DMS53 (cell line): ENCODE measurements around the gene PPIL6.

Experiments
- DNase-seq: peaks from one replicate; lab custom pipeline; 2025; lab: John Stamatoyannopoulos, UW

Gene PPIL6

DNA sequence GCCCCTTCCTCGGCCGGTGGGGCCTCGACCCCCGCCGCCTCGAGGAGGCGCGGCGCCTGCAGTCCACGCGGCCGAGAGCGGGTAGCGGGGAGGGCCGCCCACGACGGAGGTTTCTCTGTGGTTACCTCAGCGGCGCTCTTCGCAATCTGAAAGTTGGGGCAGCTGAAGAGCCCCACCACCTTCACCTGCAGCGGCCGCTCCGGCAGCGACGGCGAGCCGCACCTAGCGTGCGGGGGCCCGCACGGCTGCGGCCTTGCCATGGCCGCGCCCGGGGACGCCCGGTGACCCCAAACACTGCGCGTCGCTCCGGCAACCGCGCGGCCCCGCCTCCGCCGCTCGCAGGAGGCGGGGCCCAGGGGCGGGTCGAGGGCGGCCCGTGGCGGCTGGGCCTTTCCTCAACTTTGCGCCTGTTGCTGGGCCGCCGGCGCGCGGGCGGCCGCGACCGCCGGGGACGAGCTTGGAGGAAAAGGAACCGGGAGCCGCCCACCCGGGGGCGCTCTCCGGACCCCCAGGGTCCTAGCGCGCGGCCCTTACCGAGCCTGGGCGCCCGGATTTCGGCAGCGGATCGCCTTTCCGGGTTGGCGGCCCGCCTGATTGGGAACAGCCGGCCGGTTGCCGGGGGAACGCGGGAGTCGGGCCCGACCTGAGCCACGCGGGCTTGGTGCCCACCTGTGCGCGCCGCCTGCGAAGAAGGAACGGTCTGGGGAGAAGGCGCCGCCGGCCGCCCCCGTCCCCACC lies at the start of gene PPIL6, which contains the start of gene SMPD2:
Gene PPIL6, minus strand, starts transcription at position 298 of the 738 bp plus-strand sequence. Its CDS starts 38 bp downstream, at position 260.
Gene SMPD2, plus strand, starts transcription at position 394 of the 738 bp plus-strand sequence. CDS start 398 bp downstream, outside the sequence.
- peak; percentile 90 for DNase-seq

DNA sequence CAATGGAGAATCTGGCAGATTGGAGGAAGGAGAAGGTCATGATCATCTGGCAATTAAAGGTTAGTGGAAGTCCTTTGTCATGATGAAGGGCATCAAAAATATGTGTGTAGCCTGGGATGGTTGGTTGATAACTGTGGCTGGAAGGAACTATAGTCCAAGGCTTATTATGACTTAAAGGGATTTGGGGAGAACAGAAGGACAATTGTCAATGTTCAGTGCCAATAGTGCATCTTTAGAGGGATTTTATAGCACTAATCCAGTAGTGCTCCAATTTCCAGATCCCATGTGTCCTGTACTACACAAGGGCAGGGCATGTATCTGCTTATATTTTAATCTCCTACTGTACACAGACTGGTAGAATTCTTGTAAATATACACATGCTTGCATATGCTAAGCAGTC lies 47.6 kb upstream of the PPIL6 start:
- no peak for DNase-seq

DNA sequence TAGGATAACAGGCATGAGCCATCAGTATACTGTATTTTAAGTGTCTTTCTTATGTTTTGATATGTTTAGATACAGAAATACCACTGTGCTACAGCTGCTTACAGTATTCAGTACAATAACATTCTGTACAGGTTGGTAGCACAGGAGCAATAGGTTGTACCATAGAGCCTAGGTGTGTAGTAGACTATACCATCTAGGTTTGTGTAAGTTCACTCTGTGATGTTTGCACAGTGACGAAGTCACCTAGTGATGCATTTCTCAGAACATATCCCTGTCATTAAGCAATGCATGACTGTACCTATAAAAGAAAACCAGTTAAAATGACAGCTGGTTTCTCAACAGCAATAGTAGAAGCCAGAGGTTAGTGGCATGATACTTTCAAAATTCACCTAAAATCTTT lies 45.6 kb upstream of the PPIL6 start:
- peak; percentile 82 for DNase-seq

DNA sequence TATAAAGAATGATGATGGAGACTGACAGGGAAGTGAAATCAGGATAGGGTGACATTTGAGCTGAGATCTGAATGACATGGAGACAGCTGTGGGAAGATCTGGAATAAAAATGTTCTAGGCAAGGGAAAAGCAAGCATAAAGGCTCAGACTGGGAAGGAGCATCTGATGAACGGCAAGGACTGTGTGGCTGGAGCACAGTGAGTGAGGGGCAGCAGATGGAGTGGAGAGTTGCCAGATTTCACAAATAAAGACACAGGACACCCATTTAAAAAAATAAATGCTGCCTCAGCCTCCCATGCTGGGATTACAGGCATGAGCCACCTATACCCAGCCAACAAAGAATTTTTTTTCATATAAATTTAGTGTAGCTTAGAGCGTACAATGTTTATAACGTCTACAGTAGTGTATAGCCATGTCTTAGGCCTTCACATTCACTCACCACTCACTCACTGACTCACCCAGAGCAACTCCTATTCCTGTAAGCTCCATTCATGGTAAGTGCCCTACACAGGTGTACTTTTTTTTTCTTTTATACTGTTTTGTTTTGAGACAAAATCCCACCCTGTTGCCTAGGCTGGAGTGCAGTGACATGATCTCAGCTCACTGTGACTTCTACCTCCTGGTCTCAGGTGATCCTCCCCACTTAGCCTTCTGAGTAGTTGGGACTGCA lies 45.0 kb upstream of the PPIL6 start:
- no peak for DNase-seq

DNA sequence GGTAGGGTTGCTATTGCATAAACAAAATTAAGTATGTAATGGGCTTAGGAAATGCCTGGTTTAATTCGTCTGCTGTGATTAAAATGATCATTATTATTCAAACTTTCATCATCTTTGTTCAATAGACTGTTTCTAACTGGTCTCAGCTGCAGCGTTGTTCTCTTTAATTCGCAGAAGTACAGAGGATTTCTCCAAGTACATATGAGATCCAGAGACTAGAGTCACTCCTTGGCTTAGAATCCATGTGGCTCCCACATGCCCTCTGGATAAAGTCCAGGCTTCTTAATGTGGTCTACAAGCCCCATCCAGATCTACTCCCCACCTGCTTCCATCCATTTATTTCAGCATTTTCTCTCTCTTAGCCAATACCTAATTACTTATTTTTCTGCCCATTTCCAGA lies 43.7 kb upstream of the PPIL6 start:
- no peak for DNase-seq

DNA sequence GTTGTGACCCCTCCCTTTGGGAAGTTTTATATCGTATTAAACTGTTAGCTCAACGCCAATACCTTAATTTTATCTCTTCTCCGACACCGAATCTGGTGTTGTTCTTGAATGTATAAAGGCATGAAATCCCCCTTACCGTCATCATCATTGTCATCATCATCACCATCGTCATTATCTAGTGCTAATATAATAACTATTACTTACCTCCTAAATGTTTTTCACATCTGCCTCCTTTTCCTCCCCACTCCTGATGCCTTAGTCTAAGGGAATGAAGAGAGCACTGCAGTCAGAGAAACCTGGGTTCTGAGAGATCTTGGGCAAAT lies 43.3 kb upstream of the PPIL6 start:
- DNase-seq: no peak

DNA sequence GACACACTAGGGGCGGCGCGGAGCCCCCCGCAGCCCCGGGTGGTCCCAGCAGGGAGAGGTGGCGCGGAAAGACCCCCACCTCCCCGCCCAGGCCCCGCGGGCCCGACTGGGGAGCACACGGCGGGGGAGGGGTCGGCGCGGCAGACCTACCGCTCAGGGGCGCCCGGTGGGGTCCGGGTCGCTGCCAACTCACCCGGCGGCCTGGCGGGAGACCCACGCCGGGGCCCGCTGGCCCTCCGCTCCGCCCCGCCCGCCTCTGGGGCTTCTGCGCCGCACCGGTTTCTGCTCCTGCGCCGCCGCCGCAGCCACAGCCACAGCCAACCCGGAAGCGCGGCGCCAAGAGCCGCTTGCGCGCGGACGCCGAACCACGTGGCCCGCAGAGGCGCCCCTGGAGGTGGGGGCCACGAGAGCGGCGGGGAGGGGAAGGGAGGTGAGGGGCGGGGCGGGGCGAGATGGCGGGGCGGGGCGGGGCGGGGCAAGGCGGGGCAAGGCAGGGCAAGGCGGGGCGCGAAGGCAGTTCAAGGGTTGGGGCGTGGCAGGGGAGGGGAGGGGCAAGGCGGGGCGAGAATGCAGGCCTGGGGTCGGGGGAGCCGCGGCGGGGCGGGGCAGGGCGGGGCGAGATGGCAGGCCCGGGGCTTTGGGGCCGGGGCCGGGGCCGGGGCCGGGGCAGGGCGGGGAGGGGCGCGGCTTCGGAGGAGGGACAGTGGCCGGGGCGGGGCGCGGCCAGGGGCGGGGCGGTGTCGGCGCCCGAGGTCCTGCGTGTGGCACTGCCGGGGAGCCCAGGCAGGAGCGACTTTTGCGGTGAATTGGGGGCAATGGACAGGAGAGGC lies 42.7 kb upstream of the PPIL6 start, which contains the start of gene ZBTB24:
Gene ZBTB24, minus strand, starts transcription at position 315 of the 830 bp plus-strand sequence. CDS start 1,193 bp downstream, outside the sequence.
- DNase-seq: peak; percentile 95

DNA sequence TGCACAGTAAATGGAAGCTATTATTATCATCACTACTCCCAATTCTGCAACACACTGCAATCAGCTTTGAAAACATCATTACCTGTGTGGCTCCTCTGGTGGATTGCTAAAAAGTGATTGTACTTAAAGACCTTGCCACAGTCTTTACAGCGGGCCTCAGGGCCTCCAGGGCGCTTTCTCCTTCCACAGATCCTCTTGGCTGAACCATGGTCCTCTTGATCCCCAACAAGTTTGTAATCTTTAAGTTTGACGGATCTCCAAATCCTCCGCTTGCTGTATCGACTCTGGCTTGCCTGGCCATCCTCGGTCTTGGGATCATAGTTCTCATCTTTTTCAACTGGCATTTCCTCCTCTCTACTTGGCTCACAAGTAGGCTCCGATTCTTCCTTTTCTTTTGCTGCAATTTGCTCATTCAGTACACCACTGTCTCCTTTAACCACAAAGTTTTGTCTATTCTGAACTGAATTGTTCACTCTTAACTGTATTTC lies 40.6 kb upstream of the PPIL6 start:
- DNase-seq: no peak

DNA sequence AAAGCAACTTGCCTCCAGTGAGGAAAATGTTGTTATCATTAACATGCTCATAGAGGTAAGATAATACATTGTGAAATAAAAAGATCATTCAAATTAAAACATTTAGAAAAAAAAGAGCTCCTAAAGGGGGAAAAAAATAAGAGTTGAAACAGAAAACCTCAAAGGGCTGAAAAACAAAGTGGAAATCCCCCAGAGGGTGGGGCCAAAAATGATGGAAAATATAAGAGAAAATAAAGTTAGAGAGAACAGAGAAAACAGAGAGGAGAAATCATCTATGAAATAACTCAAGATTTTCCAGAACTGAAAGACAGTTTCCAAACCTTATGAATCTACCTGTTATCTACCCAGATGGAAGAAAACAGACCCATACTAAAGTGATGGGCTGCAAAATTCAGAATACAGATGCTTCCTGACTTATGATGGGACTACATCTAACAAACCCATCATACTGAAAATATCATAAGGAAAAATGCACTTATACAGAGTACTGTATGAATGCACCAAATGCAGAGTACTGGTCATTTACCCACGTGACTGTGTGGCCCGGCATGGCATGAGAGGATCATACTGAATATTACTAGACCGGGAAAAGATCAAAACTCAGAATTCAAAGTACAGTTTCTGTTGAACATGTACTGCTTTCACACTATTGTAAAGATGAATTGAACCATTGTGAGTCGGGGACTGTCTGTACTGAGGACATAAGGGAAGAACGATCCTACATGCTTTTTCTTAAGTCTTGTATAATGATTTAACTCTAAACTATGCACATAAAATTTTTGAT lies 38.6 kb upstream of the PPIL6 start:
- no peak for DNase-seq

DNA sequence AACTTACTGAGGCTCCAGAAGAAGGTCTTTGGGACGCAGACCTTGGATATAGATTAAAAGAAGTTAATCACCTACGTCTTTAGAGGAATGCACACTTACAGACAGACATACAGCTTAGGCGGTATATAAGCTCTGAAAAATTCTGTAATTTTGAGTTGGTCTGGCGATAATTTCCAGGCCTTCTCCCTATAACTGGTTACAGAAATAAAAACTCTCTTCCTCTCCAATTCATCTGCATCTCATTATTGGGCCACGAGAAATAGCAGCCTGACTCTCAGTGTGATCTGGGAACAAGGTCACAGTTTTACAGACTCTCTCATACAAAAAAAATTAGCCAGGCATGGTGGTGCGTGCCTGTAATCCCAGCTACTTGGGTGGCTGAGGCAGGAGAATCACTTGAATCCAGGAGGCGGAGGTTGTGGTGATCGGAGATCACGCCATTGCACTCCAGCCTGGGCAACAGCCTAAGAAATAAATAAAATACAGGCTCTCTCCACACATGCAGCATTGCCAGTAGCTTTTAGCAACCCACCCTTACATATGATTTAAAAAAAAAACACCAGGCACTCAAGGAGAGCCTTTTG lies 37.9 kb upstream of the PPIL6 start:
- DNase-seq: no peak

DNA sequence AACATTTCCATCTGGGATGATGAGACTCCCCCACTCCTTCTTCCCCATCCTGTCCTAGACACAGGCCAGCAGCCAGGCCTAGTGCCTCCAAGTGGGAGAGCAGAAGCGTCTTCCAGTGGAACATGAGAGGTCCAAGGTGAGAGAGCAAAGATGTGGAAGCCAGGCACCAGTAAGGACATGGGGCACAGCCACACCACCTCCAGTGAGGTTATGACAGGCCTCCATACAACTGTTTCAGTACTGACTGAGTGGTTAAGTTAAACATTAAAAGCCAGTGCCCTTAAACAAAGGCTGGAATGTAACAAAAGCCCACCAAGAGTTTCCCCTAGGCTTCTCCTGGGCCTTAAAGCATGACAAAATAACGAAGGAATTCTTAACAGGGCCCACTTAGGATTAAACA lies 37.3 kb upstream of the PPIL6 start:
- no peak for DNase-seq

DNA sequence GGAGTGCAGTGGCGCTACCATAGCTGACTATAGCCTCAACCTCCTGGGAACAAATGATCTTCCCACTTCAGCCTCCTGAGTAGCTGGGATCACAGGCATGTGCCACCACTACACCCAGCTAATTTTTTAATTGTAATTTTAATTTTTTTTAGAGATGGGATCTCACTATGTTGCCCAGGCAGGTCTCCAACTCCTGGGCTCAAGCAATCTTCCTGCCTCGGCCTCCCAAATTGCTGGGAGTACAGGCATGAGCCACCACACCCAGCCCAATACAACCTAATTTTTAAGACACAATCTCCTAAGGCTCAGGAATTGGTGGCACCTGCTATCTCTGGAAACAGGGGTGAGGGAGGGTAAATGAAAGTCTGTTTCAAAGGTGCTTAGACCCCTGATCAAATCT lies 36.8 kb upstream of the PPIL6 start:
- DNase-seq: no peak

DNA sequence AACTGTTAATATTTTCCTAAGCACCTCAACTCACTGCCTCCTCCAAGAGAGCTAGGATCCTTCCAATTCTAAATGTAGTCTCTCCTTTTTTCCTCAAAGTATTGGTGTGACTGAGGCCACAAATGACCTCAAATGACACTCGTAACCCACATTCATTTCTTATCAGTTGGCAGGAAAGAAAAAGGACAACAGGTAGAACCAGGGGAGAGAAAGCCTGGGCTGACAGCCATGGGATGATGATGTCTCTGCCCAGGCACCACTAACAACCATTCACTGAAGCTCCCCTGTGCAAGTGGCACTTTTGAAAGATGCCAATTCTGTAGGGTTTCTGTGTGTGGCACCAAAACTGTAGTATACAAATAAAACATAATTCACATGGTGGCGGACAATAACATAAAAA lies 35.2 kb upstream of the PPIL6 start:
- DNase-seq: no peak

DNA sequence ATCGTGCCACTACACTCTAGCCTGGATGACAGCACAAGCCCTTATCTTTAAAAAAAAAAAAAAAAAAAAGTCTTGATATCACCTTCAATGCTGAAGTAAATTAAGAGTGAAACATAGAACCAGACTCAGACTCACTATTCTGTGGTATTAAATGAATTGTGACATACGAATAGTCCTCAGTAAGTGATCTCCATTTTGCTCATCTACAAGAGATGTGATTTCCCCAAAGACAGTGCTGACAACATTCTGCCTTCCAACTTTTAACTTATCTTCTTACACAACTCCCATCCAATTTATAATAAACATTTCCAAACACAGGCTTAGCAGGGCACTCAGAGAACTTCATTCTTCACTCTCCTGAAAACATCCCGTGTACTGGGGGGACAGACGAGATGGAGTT lies 34.6 kb upstream of the PPIL6 start:
- DNase-seq: no peak

DNA sequence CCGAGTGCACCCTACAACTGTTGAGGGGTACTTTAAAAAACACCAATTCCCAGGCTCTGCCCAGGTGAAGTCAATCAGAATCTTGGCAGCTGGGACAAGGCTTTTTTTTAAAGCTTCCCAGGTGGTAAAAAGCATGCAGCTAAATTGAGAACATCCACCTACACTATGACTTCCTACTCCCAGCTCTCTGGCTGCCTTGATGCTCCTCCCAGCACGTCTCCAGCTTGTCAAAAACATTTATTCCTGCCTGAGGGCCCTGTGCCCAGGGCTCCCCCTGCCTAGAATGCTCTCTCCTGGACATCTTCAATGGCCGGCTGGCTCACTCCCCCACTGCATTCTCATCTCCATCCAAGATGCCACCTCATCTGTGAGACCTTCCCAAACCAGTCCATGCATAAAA lies 32.7 kb upstream of the PPIL6 start:
- no peak for DNase-seq

DNA sequence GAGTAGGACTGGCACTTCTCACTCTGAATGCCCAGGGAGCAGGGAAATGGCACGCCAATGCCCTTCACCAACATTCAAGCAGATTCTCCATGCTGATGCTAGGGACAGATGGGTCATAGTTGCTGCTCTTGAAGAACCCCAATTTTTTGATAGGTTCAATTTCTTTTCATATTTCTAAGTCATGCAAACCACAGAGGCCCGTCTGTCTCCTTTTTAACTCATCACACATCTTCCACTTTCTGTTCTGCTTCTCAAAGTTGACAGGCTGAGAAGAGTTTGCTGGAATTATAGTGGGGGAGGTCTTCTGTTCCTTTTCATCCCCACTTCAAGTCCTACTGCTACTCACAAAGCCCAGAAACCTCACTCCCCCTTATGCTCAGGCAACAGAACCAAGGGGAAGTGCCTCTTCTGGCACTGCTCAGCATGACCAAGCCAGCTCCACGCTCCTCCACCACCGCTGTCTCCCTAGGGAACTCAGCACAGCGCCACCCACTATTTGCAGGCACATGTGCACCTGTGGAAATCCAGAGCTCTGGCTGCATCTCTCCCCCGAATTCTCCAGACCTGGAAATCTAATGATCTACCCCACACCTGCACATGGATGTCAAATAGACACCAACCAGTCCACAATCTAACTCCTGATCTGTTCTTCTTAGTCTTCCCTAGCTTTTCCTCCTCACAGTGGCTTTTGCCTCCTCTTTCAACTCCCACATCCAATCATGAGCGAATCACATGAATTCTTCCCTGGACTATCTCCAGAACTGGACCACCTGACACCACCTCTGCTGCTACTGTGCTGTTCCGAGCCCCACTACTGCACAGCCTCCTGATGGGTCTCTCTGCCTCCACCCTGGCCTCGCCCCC lies 31.9 kb upstream of the PPIL6 start:
- DNase-seq: no peak

DNA sequence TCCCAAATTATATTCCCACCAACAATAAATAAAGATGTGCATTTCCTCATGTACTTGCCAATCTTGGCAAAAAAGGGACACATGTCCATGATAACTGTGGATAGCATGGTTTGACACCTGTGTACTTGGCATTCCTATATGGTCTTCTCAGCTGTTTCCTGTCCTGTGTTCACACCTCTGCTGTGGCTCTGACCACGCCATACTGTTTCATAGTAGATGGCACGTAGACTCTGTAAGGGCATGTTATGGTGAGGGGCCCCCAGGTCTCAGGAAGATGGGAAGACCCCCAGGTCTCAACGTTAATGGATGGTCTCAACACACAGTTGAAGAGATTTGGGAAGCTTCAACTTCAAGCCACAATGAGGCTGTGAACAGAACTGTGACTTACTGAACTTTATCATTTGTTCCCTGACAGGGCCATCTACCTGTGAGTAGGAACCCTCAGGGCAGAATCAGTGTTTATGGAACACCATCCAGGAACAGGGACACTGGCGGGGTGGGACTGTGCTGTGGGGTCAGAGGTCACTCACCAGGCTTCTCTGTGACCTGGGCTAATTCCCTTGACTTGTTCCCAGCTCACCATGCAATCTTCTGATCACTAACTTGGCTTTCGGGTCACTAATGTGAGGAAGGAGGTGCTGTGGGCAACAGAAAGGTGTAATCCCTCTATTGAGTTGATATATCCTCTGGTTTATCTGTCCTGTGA lies 30.8 kb upstream of the PPIL6 start:
- no peak for DNase-seq

DNA sequence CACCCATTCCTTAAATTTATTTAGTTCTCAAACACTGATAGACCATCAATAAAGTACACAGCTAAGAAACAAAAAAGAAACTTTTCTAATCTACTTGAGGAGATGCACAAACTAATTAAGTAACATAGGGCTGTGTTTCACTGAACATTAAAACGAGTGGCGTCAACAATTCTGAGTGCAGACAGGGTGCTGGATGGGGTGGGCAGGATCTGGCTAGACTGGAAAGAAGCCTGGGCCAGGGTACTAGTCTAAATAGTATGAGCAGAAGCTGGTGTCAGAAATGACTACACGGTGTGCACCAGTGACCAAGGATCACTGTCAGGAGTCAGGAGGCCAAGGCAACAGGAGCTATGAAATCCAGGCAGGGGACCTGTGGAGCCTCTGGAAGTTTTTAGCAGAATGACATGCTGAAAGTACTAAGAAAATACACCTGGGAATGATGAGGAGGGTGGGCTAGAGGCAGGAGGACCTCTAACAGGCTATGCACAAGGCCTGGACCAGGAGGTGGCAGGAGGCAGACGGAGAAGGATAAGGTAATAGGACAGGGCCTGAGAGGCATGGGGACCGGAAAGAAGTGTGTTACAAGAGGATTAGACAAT lies 29.3 kb upstream of the PPIL6 start:
- DNase-seq: no peak

DNA sequence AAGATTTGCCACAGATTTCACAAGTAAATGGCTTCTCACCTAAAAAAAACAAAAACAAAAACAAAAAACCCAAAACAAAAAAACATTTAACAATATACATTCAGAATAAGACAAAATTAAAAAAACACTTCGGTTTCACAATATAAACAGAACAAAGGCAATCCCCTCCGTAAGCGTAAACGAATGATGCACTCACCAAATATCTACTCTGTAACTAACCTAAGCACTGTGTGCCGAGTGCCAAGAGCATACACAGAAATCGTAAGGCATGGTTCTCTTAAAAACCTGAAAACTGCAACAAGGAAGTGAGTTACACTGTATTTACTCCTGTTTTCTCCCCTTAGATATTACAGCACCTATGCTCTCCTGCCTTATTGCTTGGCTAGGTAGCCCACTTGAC lies 27.3 kb upstream of the PPIL6 start:
- peak; percentile 18 for DNase-seq
